ENCODE measurements around the gene CCL27.

DNA sequence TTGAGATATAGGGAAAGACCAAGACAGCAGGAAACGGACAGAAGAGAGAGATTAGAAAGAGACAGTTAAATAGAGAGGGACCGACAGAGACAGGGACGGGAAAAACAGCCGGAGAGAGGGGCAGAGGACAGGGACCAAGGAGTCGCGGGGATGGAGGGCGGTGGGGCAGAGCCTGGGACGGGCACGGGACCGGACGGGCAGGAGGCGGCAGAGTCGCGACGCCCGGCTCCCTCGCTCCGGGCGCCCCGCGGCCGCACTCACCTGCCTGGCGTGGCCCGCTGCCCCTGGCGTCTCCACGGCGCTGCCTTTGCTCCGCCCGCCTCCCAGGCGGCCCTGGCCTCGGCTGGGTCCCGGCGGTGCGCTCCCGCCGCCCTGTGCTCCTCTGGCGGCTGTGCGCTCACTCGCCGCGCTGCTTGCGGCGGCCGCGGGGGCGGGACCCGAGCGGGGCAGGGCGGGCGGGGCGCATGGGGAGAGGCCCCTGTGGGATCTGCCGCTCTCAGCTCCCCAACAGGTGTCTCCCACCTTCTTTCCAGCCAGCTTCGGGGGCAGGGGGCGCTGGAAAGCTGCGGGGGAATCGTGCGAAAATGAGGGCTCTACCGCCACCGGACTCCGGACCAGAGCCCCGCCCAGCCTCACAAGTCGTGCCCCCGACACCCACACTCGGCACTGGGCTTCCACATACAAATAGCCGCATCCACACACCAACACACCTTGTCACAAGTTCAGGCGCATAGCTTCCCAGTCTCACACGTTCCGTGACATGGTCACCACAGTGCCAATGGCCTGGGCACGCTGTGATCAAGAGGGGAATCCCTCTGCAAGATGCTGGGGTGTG is 33.6 kb downstream of the CCL27 start, which contains the start of gene ARID3C:
- TF ChIP-seq NRF1 (IDR thresholded peaks at IDR 0.05; ENCODE audit: low read depth, low read length), result no peak
- no peak for TF ChIP-seq CTCF (IDR thresholded peaks at IDR 0.05; ENCODE audit: control extremely low read depth in 1 of 3, insufficient read depth in 1 of 3, low read depth in 1 of 3, low read length in 3 of 3)
- no peak for TF ChIP-seq POLR2AphosphoS5 (IDR thresholded peaks at IDR 0.05; ENCODE audit: low read depth, low read length)
- TF ChIP-seq RXRA (IDR thresholded peaks at IDR 0.05; ENCODE audit: insufficient read depth, low read depth, low read length), result no peak
- TF ChIP-seq MAX (IDR thresholded peaks at IDR 0.05), result no peak
- TF ChIP-seq HDAC2 (IDR thresholded peaks at IDR 0.05; ENCODE audit: borderline replicate concordance in 1 of 2, low read depth in 2 of 2, low read length in 2 of 2), result no peak
- TF ChIP-seq CBX8 (IDR thresholded peaks at IDR 0.05; ENCODE audit: borderline replicate concordance, low read depth, low read length), result no peak
- no peak for TF ChIP-seq RFX5 (IDR thresholded peaks at IDR 0.05; ENCODE audit: borderline replicate concordance, low read depth, low read length)
- TF ChIP-seq JUN (IDR thresholded peaks at IDR 0.05; ENCODE audit: low read depth, low read length), result no peak
- TF ChIP-seq SP1 (IDR thresholded peaks at IDR 0.05; ENCODE audit: low read depth, low read length), result no peak

All from H1 (cell line).